GM04504 (cell line): Measurements from ENCODE around the gene ACOT8.
A peak's percentile ranks its signal among the peaks of the same experiment; 100 is the strongest.
"Not testable (repeated sequence)": the region's sequence is repeated elsewhere in the genome, so short reads cannot be mapped to it uniquely, and the experiment has no call there.

Experiments used
- DNase-seq: peaks from one replicate; pipeline ENCODE4 v3.0.0-alpha.2; 2012; ENCODE audit warnings: low read depth

The ACOT8 gene

GRCh38 chr20:45857114-45857881 lies at the start of gene ACOT8, which contains the start of gene ZSWIM3:
TSS of gene ACOT8 (minus strand) at chr20:45857392. CDS start at chr20:45857315, 77 bp downstream.
TSS of gene ZSWIM3 (plus strand) at chr20:45857614. CDS start at chr20:45857826, 212 bp downstream.
- peak; percentile 100 for DNase-seq

GRCh38 chr20:45905505-45906079 lies 48.4 kb upstream of the ACOT8 start:
- DNase-seq: peak; percentile 65

GRCh38 chr20:45904583-45905504 lies 47.7 kb upstream of the ACOT8 start:
- no peak for DNase-seq

- no peak for DNase-seq
Observed at GRCh38 chr20:45902199-45902701, 45.1 kb upstream of the ACOT8 start.

- not testable (repeated sequence) for DNase-seq
Observed at GRCh38 chr20:45901332-45901731, 44.1 kb upstream of the ACOT8 start.

- no peak for DNase-seq
Observed at GRCh38 chr20:45899046-45899835, 42.0 kb upstream of the ACOT8 start.

GRCh38 chr20:45898285-45898684 lies 41.1 kb upstream of the ACOT8 start:
- DNase-seq: no peak

GRCh38 chr20:45897692-45898091 lies 40.5 kb upstream of the ACOT8 start:
- no peak for DNase-seq

GRCh38 chr20:45897289-45897688 lies 40.1 kb upstream of the ACOT8 start:
- no peak for DNase-seq

- no peak for DNase-seq
Observed at GRCh38 chr20:45896641-45897161, 39.5 kb upstream of the ACOT8 start.

GRCh38 chr20:45894797-45895196 lies 37.6 kb upstream of the ACOT8 start:
- no peak for DNase-seq

- no peak for DNase-seq
Observed at GRCh38 chr20:45893831-45894230, 36.6 kb upstream of the ACOT8 start.

GRCh38 chr20:45892828-45893500 lies 35.8 kb upstream of the ACOT8 start:
- no peak for DNase-seq

- no peak for DNase-seq
Observed at GRCh38 chr20:45892049-45892825, 35.0 kb upstream of the ACOT8 start.

- DNase-seq: peak; percentile 82
Observed at GRCh38 chr20:45890985-45891983, 34.1 kb upstream of the ACOT8 start, which contains the start of the genes CTSA and NEURL2. TSS of gene CTSA (plus strand) at chr20:45891335. CDS start at chr20:45891569, 234 bp downstream. TSS of gene NEURL2 (minus strand) at chr20:45891208. CDS start at chr20:45890991, 217 bp downstream.

GRCh38 chr20:45890077-45890984 lies 33.1 kb upstream of the ACOT8 start:
- peak; percentile 60 for DNase-seq

GRCh38 chr20:45888681-45889080 lies 31.5 kb upstream of the ACOT8 start:
- DNase-seq: no peak
